ENCODE data around the gene SMIM36.
"Not testable (repeated sequence)": the region's sequence is repeated elsewhere in the genome, so short reads cannot be mapped to it uniquely, and the experiment has no call there.

The SMIM36 gene

GRCh38 chr17:55433629-55434422 lies 77.4 kb downstream of the SMIM36 start:
- no peak for DNase-seq (ENCODE audit: low read depth in 2 of 2)

- DNase-seq (ENCODE audit: low read depth in 2 of 2), result no peak
Measured at GRCh38 chr17:55433029-55433628, 78.1 kb downstream of the SMIM36 start.

- no peak for DNase-seq (ENCODE audit: low read depth in 2 of 2)
Measured at GRCh38 chr17:55432358-55433028, 78.8 kb downstream of the SMIM36 start.

GRCh38 chr17:55431914-55432313 lies 79.3 kb downstream of the SMIM36 start:
- not testable (repeated sequence) for DNase-seq (ENCODE audit: low read depth in 2 of 2)

GRCh38 chr17:55430541-55431288 lies 80.5 kb downstream of the SMIM36 start:
- DNase-seq (ENCODE audit: low read depth in 2 of 2), result no peak

GRCh38 chr17:55427587-55427882 lies 83.7 kb downstream of the SMIM36 start:
- no peak for DNase-seq (ENCODE audit: low read depth in 2 of 2)

- no peak for DNase-seq (ENCODE audit: low read depth in 2 of 2)
Measured at GRCh38 chr17:55426851-55427586, 84.2 kb downstream of the SMIM36 start.

GRCh38 chr17:55424893-55425540 lies 86.2 kb downstream of the SMIM36 start:
- DNase-seq (ENCODE audit: low read depth in 2 of 2), result no peak

GRCh38 chr17:55423535-55423934 lies 87.7 kb downstream of the SMIM36 start:
- no peak for DNase-seq (ENCODE audit: low read depth in 2 of 2)

- not testable (repeated sequence) for DNase-seq (ENCODE audit: low read depth in 2 of 2)
Measured at GRCh38 chr17:55422828-55423164, 88.5 kb downstream of the SMIM36 start.

GRCh38 chr17:55421179-55421934 lies 89.9 kb downstream of the SMIM36 start, which contains the start of gene MMD:
Gene MMD (minus strand): TSS chr17:55421835. CDS start chr17:55421695, 140 bp downstream.
- peak in 1 of 2 donors; percentile 20 for DNase-seq (ENCODE audit: low read depth in 2 of 2)

- DNase-seq (ENCODE audit: low read depth in 2 of 2), result peak in 1 of 2 donors; percentile 20
Measured at GRCh38 chr17:55420776-55421178, 90.5 kb downstream of the SMIM36 start.

- DNase-seq (ENCODE audit: low read depth in 2 of 2), result no peak
Measured at GRCh38 chr17:55420067-55420775, 91.0 kb downstream of the SMIM36 start.

GRCh38 chr17:55418369-55419268 lies 92.6 kb downstream of the SMIM36 start:
- no peak for DNase-seq (ENCODE audit: low read depth in 2 of 2)

GRCh38 chr17:55417411-55418268 lies 93.6 kb downstream of the SMIM36 start:
- DNase-seq (ENCODE audit: low read depth in 2 of 2), result no peak

- DNase-seq (ENCODE audit: low read depth in 2 of 2), result no peak
Measured at GRCh38 chr17:55416470-55417052, 94.7 kb downstream of the SMIM36 start.

- no peak for DNase-seq (ENCODE audit: low read depth in 2 of 2)
Measured at GRCh38 chr17:55416000-55416399, 95.3 kb downstream of the SMIM36 start.
